H1 (cell line): ENCODE results near the gene MIS18A. TPM values are rescaled to one million over a fixed set of nuclear protein-coding genes. Genes with fewer than 3 reads are reported as not detected.

Experiments used
- CTCF ChIA-PET: fragments of 300-600 bp; sonication (Branson Sonifier 250); formaldehyde crosslinking; loops from one replicate; lab custom pipeline; 2021; ENCODE audit not compliant: partially characterized antibody; lab: Charles Lee
- POLR2A ChIA-PET: fragments of 300-600 bp; sonication (Branson Sonifier 250); formaldehyde crosslinking; loops from one replicate; lab custom pipeline; 2021; ENCODE audit warnings: inconsistent platforms; ENCODE audit not compliant: partially characterized antibody; lab: Charles Lee
- DNase-seq, 2 experiments: peaks; one replicate each; pipeline versions ENCODE4 v3.0.0 to v3.0.0-alpha.2; 2010 to 2022; ENCODE audit warnings: low spot score in 2 of 2, low read depth in 1 of 2, mixed read lengths in 1 of 2
- FAIRE-seq: peaks from 2 replicates; lab custom pipeline; 2011; peaks lifted over from hg19 to GRCh38; lab: Jason Lieb, UNC
- H2AFZ ChIP-seq: 2 replicates; pipeline ENCODE4 v1.8.1; 2012; ENCODE audit warnings: low read length, inconsistent platforms
- H2AK5ac ChIP-seq: 2 replicates; pipeline ENCODE4 v1.6.1; 2013; ENCODE audit warnings: low read depth, low read length
- H2BK120ac ChIP-seq: replicated peaks from 2 replicates; pipeline ENCODE3; 2013; ENCODE audit warnings: low read depth, low read length, inconsistent platforms
- H2BK12ac ChIP-seq: 2 replicates; pipeline ENCODE4 v1.6.1; 2013; ENCODE audit warnings: low read depth, low read length
- H2BK15ac ChIP-seq: 2 replicates; pipeline ENCODE4 v1.6.1; 2013; ENCODE audit warnings: low read length
- H2BK20ac ChIP-seq: 2 replicates; pipeline ENCODE4 v1.6.1; 2013; ENCODE audit warnings: low read length
- H2BK5ac ChIP-seq: 2 replicates; pipeline ENCODE4 v1.6.1; 2013; ENCODE audit warnings: low read depth, low read length
- H3K14ac ChIP-seq: 2 replicates; pipeline ENCODE4 v1.6.1; 2013; ENCODE audit warnings: inconsistent platforms; ENCODE audit not compliant: insufficient read length
- H3K18ac ChIP-seq: 2 replicates; pipeline ENCODE4 v1.6.1; 2013; ENCODE audit warnings: low read length; ENCODE audit errors: extremely low read depth
- H3K23ac ChIP-seq: 2 replicates; pipeline ENCODE4 v1.6.1; 2013; ENCODE audit warnings: inconsistent platforms; ENCODE audit not compliant: insufficient read length
- H3K23me2 ChIP-seq: 2 replicates; pipeline ENCODE4 v1.6.1; 2013; ENCODE audit warnings: low read depth, low read length
- H3K27ac ChIP-seq: 2 replicates; pipeline ENCODE4 v1.6.1; 2011; ENCODE audit warnings: low read depth, low read length, inconsistent platforms
- H3K27me3 ChIP-seq, 4 experiments: replicated peaks in 1 of 4; 1 replicate in 1 of 4; 2 replicates in 3 of 4; pipeline versions ENCODE4 v1.6.1 to v1.8.1; 2011 to 2013; ENCODE audit warnings: low read length in 3 of 4, mild to moderate bottlenecking in 3 of 4, inconsistent platforms in 2 of 4, mixed read lengths in 2 of 4, moderate library complexity in 1 of 4; ENCODE audit not compliant: control insufficient read depth in 3 of 4, insufficient read depth in 3 of 4; ENCODE audit errors: extremely low read depth in 1 of 4
- H3K36me3 ChIP-seq, 4 experiments: 2 replicates each; pipeline versions ENCODE4 v1.6.1 to v1.8.1; 2011 to 2013; ENCODE audit warnings: mild to moderate bottlenecking in 4 of 4, low read length in 3 of 4, moderate library complexity in 2 of 4, control low read depth in 1 of 4, inconsistent platforms in 1 of 4; ENCODE audit not compliant: insufficient read depth in 4 of 4, control insufficient read depth in 2 of 4
- H3K4ac ChIP-seq: replicated peaks from 2 replicates; pipeline ENCODE3; 2013; ENCODE audit warnings: low read length, low read depth, mixed read lengths, inconsistent platforms; ENCODE audit not compliant: insufficient read length
- H3K4me1 ChIP-seq, 4 experiments: replicated peaks in 1 of 4; 1 replicate in 1 of 4; 2 replicates in 3 of 4; pipeline versions ENCODE4 v1.6.1 to v1.8.1; 2011 to 2013; ENCODE audit warnings: low read length in 3 of 4, inconsistent platforms in 2 of 4, mixed read lengths in 1 of 4; ENCODE audit not compliant: insufficient read depth in 4 of 4, control insufficient read depth in 3 of 4
- H3K4me2 ChIP-seq, 2 experiments: 2 replicates each; pipeline versions ENCODE4 v1.6.1 to v1.8.1; 2011 to 2013; ENCODE audit warnings: low read depth in 2 of 2, low read length in 2 of 2, control low read depth in 1 of 2, inconsistent platforms in 1 of 2, mild to moderate bottlenecking in 1 of 2; ENCODE audit not compliant: insufficient read depth in 1 of 2
- H3K4me3 ChIP-seq, 4 experiments: fragments of 200-600, 300-600 bp in 1 of 4; sonication (generic), shearing (Covaris generic), sonication (Bioruptor Twin) in 1 of 4; 2 replicates each; pipeline versions ENCODE4 v1.5.1 to v1.8.1; 2011 to 2016; ENCODE audit warnings: low read length in 4 of 4, low read depth in 3 of 4, control low read depth in 2 of 4, inconsistent platforms in 2 of 4, mild to moderate bottlenecking in 2 of 4, mixed read lengths in 1 of 4, moderate library complexity in 1 of 4; ENCODE audit not compliant: insufficient read depth in 2 of 4; ENCODE audit errors: extremely low read depth in 1 of 4
- H3K56ac ChIP-seq: replicated peaks from 2 replicates; pipeline ENCODE3; 2013; ENCODE audit warnings: low read depth, mild to moderate bottlenecking, mixed read lengths, low read length, inconsistent platforms; ENCODE audit not compliant: insufficient read length
- H3K79me1 ChIP-seq: 2 replicates; pipeline ENCODE4 v1.6.1; 2013; ENCODE audit warnings: low read depth, low read length, control low read depth
- H3K79me2 ChIP-seq, 2 experiments: 2 replicates each; pipeline versions ENCODE4 v1.6.1 to v1.8.1; 2012 to 2013; ENCODE audit warnings: low read length in 2 of 2, mild to moderate bottlenecking in 2 of 2, inconsistent platforms in 1 of 2; ENCODE audit not compliant: insufficient read depth in 2 of 2, control insufficient read depth in 1 of 2
- H3K9ac ChIP-seq, 4 experiments: replicated peaks in 1 of 4; 1 replicate in 1 of 4; 2 replicates in 3 of 4; pipeline versions ENCODE4 v1.6.1 to v1.8.1; 2011 to 2013; ENCODE audit warnings: low read depth in 3 of 4, low read length in 3 of 4, control low read depth in 2 of 4, mild to moderate bottlenecking in 2 of 4, moderate library complexity in 2 of 4, inconsistent platforms in 1 of 4; ENCODE audit errors: extremely low read depth in 1 of 4
- H3K9me3 ChIP-seq, 2 experiments: 2 replicates each; pipeline versions ENCODE4 v1.6.1 to v1.8.1; 2012 to 2013; ENCODE audit warnings: mild to moderate bottlenecking in 2 of 2, moderate library complexity in 2 of 2, control low read depth in 1 of 2, inconsistent platforms in 1 of 2, low read depth in 1 of 2, low read length in 1 of 2, mixed read lengths in 1 of 2; ENCODE audit not compliant: insufficient read depth in 2 of 2
- H4K20me1 ChIP-seq, 2 experiments: replicated peaks in 1 of 2; 2 replicates each; pipeline versions ENCODE3 to v1.8.1; 2011 to 2013; ENCODE audit warnings: inconsistent platforms in 2 of 2, low read length in 2 of 2, mild to moderate bottlenecking in 1 of 2; ENCODE audit not compliant: insufficient read depth in 2 of 2, control insufficient read depth in 1 of 2
- H4K5ac ChIP-seq: 2 replicates; pipeline ENCODE4 v1.6.1; 2013; ENCODE audit warnings: low read length, low read depth, mixed read lengths, inconsistent platforms; ENCODE audit not compliant: insufficient read length
- H4K8ac ChIP-seq: 2 replicates; pipeline ENCODE4 v1.8.0; 2013; ENCODE audit warnings: mild to moderate bottlenecking, moderate library complexity, low read length, inconsistent platforms; ENCODE audit not compliant: insufficient read depth; ENCODE audit errors: extremely low read depth
- H4K91ac ChIP-seq: replicated peaks from 2 replicates; pipeline ENCODE3; 2013; ENCODE audit warnings: low read length, mixed read lengths, inconsistent platforms; ENCODE audit not compliant: insufficient read length
- CHD1 ChIP-seq: IDR thresholded peaks from 2 replicates; pipeline ENCODE4 v1.6.1; 2012; ENCODE audit warnings: low read depth, low read length, improper control_type of control experiment
- WGBS, 2 experiments: shearing (Covaris generic) in 1 of 2; methylation state at CpG; one replicate each; pipeline versions ENCODE4 v1.1.6 to v1.1.7; 2013 to 2015; ENCODE audit warnings: low lambda C conversion rate in 2 of 2, mixed read lengths in 2 of 2, inconsistent platforms in 1 of 2, low coverage in 1 of 2, missing lambda C conversion rate in 1 of 2; ENCODE audit not compliant: insufficient replicate concordance in 2 of 2, insufficient coverage in 1 of 2, insufficient read length in 1 of 2; ENCODE audit errors: extremely low coverage in 1 of 2, missing lambda C conversion rate in 1 of 2; 5-methylcytosine and 5-hydroxymethylcytosine counted together
- polyA plus RNA-seq, 7 experiments: library from polyadenylated mRNA; depleted of rRNA in 3 of 7; stranded (reverse) in 5 of 7; unstranded in 2 of 7; fragments of >200 nt in 5 of 7; fragments of 200-250 nt in 2 of 7; gene quantifications; 1 replicate in 5 of 7; 2 replicates in 1 of 7; 4 replicates in 1 of 7; pipeline versions ENCODE4 v1.2.1 to v1.2.3, GENCODE V29; 2011 to 2013; ENCODE audit warnings: missing spikeins in 2 of 7, mixed read lengths in 2 of 7
- total RNA-seq: library from RNA; stranded (reverse); fragmentation: NEBNext Ultra II Directional; extraction: Animal tissue kit (Norgen Biotek cat#: 25700); gene quantifications from 2 replicates; pipeline ENCODE4 v1.2.1, GENCODE V29; 2021

The MIS18A gene
- total and polyA plus RNA-seq, 2 of the 8 experiments (the other 6 are each of a cell fraction or from before 2014, with no cell fraction given): 28.9 to 53.0 TPM

DNA sequence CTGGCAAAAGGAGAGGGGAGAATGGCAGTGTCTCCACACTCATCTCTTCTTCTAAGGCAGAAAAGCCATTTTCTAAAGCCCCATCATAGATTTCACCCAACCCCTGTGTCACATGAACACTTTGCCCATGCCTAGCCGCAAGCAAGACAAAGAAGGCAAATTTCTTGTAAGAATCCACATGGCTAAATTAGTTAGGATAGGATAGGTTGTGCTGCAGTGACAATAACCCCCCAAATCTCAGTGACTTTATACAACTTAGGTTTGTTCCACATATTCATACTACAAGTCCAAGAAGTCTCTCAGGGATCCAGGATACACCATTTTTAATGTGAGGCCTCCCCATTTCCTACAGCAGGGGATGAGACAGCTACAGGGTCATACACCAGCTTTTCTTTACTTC, 40.8 kb downstream of the MIS18A start:
- no peak overlapping the region for H3K14ac ChIP-seq
- H3K9me3 ChIP-seq: peaks cover 3 to 8% of the 10 kb centered on the region in 2 experiments; a peak in 2 of 4 replicates
- no peak overlapping the region for H3K4ac ChIP-seq
- no peaks in the 10 kb centered on the region for H4K20me1 ChIP-seq
- H3K79me1 ChIP-seq: no peaks in the 10 kb centered on the region
- no peak overlapping the region for H2BK120ac ChIP-seq
- H3K9ac ChIP-seq: no peak overlapping the region
- H4K91ac ChIP-seq: no peak overlapping the region
- no peak overlapping the region for H2BK20ac ChIP-seq
- H3K79me2 ChIP-seq: no peaks in the 10 kb centered on the region
- H2AFZ ChIP-seq: no peak overlapping the region
- POLR2A ChIA-PET: no interaction called here
- no peak overlapping the region for H4K5ac ChIP-seq
- H3K23me2 ChIP-seq: no peaks in the 10 kb centered on the region
- H3K4me3 ChIP-seq: no peak overlapping the region
- H2BK12ac ChIP-seq: no peak overlapping the region
- no peak overlapping the region for H3K56ac ChIP-seq
- H3K36me3 ChIP-seq: no peaks in the 10 kb centered on the region
- FAIRE-seq (no peak), DNase-seq (no peak)
- CTCF ChIA-PET: interaction anchor here (1.2 to 1.3 kb wide), 2 partner anchors 20 to 142 kb away, joined by 3 to 6 read pairs; no protein-coding TSS in a partner anchor
- no peak overlapping the region for H4K8ac ChIP-seq
- no peak overlapping the region for H3K23ac ChIP-seq
- H3K18ac ChIP-seq: no peak overlapping the region
- H2BK5ac ChIP-seq: no peak overlapping the region
- no peak overlapping the region for H2BK15ac ChIP-seq
- H3K27me3 ChIP-seq: no peaks in the 10 kb centered on the region
- H3K4me1 ChIP-seq: no peaks in the 10 kb centered on the region; a peak in 1 of 7 replicates
- H3K4me2 ChIP-seq: no peak overlapping the region
- no peak overlapping the region for H3K27ac ChIP-seq
- 80% methylated on average over 1 of the region's 1 CpG; no CpG with 5 or more reads in 1 of the 2 experiments for WGBS, 2 experiments
- no peak overlapping the region for H2AK5ac ChIP-seq
- TF ChIP-seq CHD1: no peak
